Measurements from ENCODE around the gene GSTCD. TPM values are rescaled to one million over a fixed set of nuclear protein-coding genes. Genes with fewer than 3 reads are reported as not detected.
A peak's percentile ranks its signal among the peaks of the same experiment; 100 is the strongest.
"Not testable (repeated sequence)": the region's sequence is repeated elsewhere in the genome, so short reads cannot be mapped to it uniquely, and the experiment has no call there.

GSTCD gene
- total RNA-seq, 2 donors from 2014 or later = 10.0 to 20.8 TPM

DNA sequence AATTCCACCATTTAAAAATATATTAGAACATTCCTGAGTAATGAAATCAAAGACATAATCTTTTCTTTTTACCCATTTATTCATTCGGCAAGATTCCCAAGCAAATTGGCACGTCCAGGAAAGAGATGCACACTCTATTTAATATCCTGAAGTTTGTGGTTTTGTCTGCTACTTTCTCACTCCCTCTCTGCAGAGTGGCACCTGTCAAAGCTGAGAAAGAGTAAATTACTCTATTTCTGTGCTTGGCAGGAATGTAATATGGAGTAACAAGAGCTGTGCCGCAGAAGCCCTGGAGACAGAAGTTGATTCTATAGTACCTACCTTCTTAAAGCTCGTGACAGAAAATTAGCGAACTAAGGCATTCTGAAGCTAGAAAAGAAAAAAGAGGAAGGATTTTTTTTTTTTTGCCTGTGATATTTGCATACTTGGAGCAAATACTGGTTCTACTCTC, 5.5 kb downstream of the GSTCD start:
- WGBS = 70% methylated on average over 5 of the region's 5 CpGs
- Histone ChIP-seq H3K4me3 (no peak overlapping the region), H3K27ac (no peak overlapping the region), H3K9me3 (no peaks in the 10 kb centered on the region), H3K4me1 (replicated peaks) (no peaks in the 10 kb centered on the region), H3K36me3 (no peaks in the 10 kb centered on the region), H3K27me3 (replicated peaks; ENCODE audit: insufficient read depth) (no peaks in the 10 kb centered on the region)
- no peak for DNase-seq (ENCODE audit: low spot score)
- TF ChIP-seq POLR2AphosphoS5 (IDR thresholded peaks at IDR 0.05) = no peak
- TF ChIP-seq, protein P1, sequence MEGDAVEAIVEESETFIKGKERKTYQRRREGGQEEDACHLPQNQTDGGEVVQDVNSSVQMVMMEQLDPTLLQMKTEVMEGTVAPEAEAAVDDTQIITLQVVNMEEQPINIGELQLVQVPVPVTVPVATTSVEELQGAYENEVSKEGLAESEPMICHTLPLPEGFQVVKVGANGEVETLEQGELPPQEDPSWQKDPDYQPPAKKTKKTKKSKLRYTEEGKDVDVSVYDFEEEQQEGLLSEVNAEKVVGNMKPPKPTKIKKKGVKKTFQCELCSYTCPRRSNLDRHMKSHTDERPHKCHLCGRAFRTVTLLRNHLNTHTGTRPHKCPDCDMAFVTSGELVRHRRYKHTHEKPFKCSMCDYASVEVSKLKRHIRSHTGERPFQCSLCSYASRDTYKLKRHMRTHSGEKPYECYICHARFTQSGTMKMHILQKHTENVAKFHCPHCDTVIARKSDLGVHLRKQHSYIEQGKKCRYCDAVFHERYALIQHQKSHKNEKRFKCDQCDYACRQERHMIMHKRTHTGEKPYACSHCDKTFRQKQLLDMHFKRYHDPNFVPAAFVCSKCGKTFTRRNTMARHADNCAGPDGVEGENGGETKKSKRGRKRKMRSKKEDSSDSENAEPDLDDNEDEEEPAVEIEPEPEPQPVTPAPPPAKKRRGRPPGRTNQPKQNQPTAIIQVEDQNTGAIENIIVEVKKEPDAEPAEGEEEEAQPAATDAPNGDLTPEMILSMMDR (IDR thresholded peaks at IDR 0.05) = no peak
- no peak for TF ChIP-seq POLR2A (IDR thresholded peaks at IDR 0.05)
- intact Hi-C loops (cut with DNase I) = no loop called here

DNA sequence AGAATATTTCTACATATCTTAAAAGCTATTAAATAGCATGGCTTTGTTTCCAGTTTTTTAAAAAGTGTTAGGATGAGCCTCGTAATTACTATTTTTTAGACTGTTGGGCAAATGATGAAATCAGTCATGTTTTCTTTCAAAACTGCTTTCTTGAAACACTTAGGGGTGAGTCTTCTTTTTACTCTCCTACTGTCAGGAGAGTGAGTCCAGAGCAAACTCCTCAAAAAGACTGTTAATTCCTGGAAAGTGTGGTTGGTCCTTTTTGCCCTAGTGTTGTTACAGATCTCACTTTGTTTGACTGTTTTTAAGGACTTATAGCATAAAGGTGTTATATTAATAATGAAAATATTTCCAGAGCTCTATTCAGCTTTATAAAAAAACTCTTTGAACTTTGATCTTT, 6.3 kb downstream of the GSTCD start:
- no peak for DNase-seq (ENCODE audit: low spot score)
- Histone ChIP-seq H3K27me3 (replicated peaks; ENCODE audit: insufficient read depth) (no peaks in the 10 kb centered on the region), H3K4me1 (replicated peaks) (no peaks in the 10 kb centered on the region), H3K36me3 (no peaks in the 10 kb centered on the region), H3K4me3 (no peak overlapping the region), H3K9me3 (no peaks in the 10 kb centered on the region), H3K27ac (no peak overlapping the region)
- WGBS = 75% methylated on average over 1 of the region's 1 CpG
- intact Hi-C loops (cut with DNase I) = no loop called here
- TF ChIP-seq, protein P1 (IDR thresholded peaks at IDR 0.05) = no peak
- TF ChIP-seq POLR2A (IDR thresholded peaks at IDR 0.05) (no peak), POLR2AphosphoS5 (IDR thresholded peaks at IDR 0.05) (no peak)

GRCh38 chr4:105715692-105716278, 7.2 kb downstream of the GSTCD start:
- Histone ChIP-seq H3K4me1 (replicated peaks) (no peaks in the 10 kb centered on the region), H3K9me3 (no peaks in the 10 kb centered on the region), H3K36me3 (no peaks in the 10 kb centered on the region), H3K27ac (no peak overlapping the region), H3K4me3 (no peak overlapping the region), H3K27me3 (replicated peaks; ENCODE audit: insufficient read depth) (no peaks in the 10 kb centered on the region)
- 47% methylated on average over 4 of the region's 4 CpGs for WGBS
- no peak for TF ChIP-seq POLR2A (IDR thresholded peaks at IDR 0.05)
- TF ChIP-seq, protein P1 (IDR thresholded peaks at IDR 0.05) = peak; percentile 12 to 70 (median 60)
- DNase-seq (ENCODE audit: low spot score) = no peak
- intact Hi-C loops (cut with DNase I) = no loop called here

DNA sequence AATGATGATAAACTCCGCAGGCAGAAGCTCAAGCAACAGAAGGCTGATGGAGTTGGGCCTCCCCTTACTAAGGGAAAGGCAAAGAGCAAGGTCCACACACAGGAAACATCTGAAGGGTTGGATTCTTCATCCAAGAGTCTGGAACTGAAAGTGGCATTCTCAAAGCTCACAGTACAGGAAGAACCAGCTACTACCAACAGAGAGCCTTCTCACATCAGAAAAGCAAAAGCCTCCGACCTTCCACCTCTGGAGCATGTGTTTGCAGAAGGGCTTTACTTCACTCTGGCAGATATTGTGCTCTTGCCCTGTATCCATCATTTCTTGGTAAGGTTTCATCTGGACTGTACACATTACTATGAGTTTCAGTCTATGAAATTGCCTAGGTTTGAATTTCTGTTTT, 10.6 kb downstream of the GSTCD start:
- intact Hi-C loops (cut with DNase I) = no loop called here
- no peaks in the 10 kb centered on the region for H3K27me3 ChIP-seq (replicated peaks; ENCODE audit: insufficient read depth)
- TF ChIP-seq POLR2AphosphoS5 (IDR thresholded peaks at IDR 0.05) (no peak), POLR2A (IDR thresholded peaks at IDR 0.05) (no peak)
- TF ChIP-seq, protein P1 (IDR thresholded peaks at IDR 0.05) = no peak
- H3K4me1 ChIP-seq (replicated peaks) = no peaks in the 10 kb centered on the region
- no peak overlapping the region for H3K27ac ChIP-seq
- 91% methylated on average over 2 of the region's 2 CpGs for WGBS
- H3K4me3 ChIP-seq = no peak overlapping the region
- no peaks in the 10 kb centered on the region for H3K9me3 ChIP-seq
- DNase-seq (ENCODE audit: low spot score) = no peak
- no peaks in the 10 kb centered on the region for H3K36me3 ChIP-seq

DNA sequence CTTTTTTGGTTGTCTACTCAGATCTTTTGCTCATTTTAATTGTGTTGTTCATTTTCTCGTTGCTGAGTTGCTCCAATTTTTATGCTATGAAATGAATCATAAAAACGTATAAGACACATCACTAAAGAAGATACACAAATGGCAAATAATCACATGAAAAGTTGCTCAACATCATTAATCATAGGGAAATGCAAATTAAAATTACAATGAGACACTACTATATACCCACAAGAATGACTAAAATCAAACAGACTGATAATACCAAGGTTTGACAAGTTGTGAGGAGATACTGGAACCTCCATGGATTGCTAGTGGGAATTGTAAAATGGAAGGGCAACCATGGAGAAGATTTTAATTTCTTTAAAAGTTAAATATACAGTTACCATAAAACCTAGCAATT, 17.0 kb downstream of the GSTCD start:
- TF ChIP-seq POLR2AphosphoS5 (IDR thresholded peaks at IDR 0.05) (no peak), POLR2A (IDR thresholded peaks at IDR 0.05) (no peak)
- TF ChIP-seq, protein P1 (IDR thresholded peaks at IDR 0.05) = no peak
- Histone ChIP-seq H3K27me3 (replicated peaks; ENCODE audit: insufficient read depth) (no peaks in the 10 kb centered on the region), H3K27ac (no peak overlapping the region), H3K36me3 (no peaks in the 10 kb centered on the region), H3K4me3 (no peak overlapping the region), H3K4me1 (replicated peaks) (no peaks in the 10 kb centered on the region), H3K9me3 (no peaks in the 10 kb centered on the region)
- DNase-seq (ENCODE audit: low spot score) = no peak
- intact Hi-C loops (cut with DNase I) = no loop called here
- WGBS = 93% methylated on average over 2 of the region's 2 CpGs

DNA sequence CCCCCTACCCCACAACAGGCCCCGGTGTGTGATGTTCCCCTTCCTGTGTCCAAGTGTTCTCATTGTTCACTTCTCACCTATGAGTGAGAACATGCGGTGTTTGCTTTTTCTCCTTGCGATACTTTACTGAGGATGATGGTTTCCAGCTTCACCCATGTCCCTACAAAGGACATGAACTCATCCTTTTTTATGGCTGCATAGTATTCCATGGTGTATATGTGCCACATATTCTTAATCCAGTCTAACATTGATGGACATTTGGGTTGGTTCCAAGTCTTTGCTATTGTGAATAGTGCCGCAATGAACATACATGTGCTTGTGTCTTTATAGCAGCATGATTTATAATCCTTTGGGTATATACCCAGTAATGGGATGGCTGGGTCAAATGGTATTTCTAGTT, 21.3 kb downstream of the GSTCD start:
- DNase-seq (ENCODE audit: low spot score); H3K36me3 ChIP-seq; H3K4me1 ChIP-seq (replicated peaks); H3K27me3 ChIP-seq (replicated peaks; ENCODE audit: insufficient read depth); H3K4me3 ChIP-seq; H3K27ac ChIP-seq; intact Hi-C loops (cut with DNase I); H3K9me3 ChIP-seq: not testable (repeated sequence)
- 98% methylated on average over 4 of the region's 4 CpGs for WGBS

- H3K27me3 ChIP-seq (replicated peaks; ENCODE audit: insufficient read depth); DNase-seq (ENCODE audit: low spot score); H3K9me3 ChIP-seq; H3K27ac ChIP-seq; H3K4me1 ChIP-seq (replicated peaks); H3K36me3 ChIP-seq; intact Hi-C loops (cut with DNase I); H3K4me3 ChIP-seq: not testable (repeated sequence)
- 97% methylated on average over 10 of the region's 10 CpGs for WGBS
Measured at GRCh38 chr4:105735217-105735616, 26.6 kb downstream of the GSTCD start.

All from prostate gland (tissue), 2 donors.